Astrocyte (in vitro differentiated cells and primary cell): ENCODE data around the gene SH3RF1. TPM values are rescaled to one million over a fixed set of nuclear protein-coding genes. Genes with fewer than 3 reads are reported as not detected.
"Not testable (repeated sequence)": the region's sequence is repeated elsewhere in the genome, so short reads cannot be mapped to it uniquely, and the experiment has no call there.

Experiments
- DNase-seq: peaks from one replicate; pipeline ENCODE4 v3.0.0-alpha.2; 2010; ENCODE audit warnings: low read depth
- FAIRE-seq: peaks from 2 replicates; lab custom pipeline; 2011; peaks lifted over from hg19 to GRCh38; lab: Jason Lieb, UNC
- H2AFZ ChIP-seq: 2 replicates; pipeline ENCODE4 v1.6.0; 2012; ENCODE audit warnings: low read depth, low read length, inconsistent platforms
- H3K27ac ChIP-seq: 2 replicates; pipeline ENCODE4 v1.5.1; 2011; ENCODE audit warnings: low read depth, low read length, inconsistent platforms
- H3K27me3 ChIP-seq: 2 replicates; pipeline ENCODE4 v1.6.0; 2011; ENCODE audit warnings: low read length, inconsistent platforms; ENCODE audit not compliant: insufficient read depth
- H3K36me3 ChIP-seq: 2 replicates; pipeline ENCODE4 v1.5.1; 2011; ENCODE audit warnings: low read length, inconsistent platforms; ENCODE audit not compliant: insufficient read depth
- H3K4me1 ChIP-seq: 2 replicates; pipeline ENCODE4 v1.5.1; 2011; ENCODE audit warnings: low read length, inconsistent platforms; ENCODE audit not compliant: insufficient read depth
- H3K4me2 ChIP-seq: 2 replicates; pipeline ENCODE4 v1.6.0; 2012; ENCODE audit warnings: low read length, inconsistent platforms
- H3K4me3 ChIP-seq: 2 replicates; pipeline ENCODE4 v1.5.1; 2011; ENCODE audit warnings: low read depth, mild to moderate bottlenecking, low read length, inconsistent platforms; ENCODE audit not compliant: insufficient read depth
- H3K79me2 ChIP-seq: 2 replicates; pipeline ENCODE4 v1.6.0; 2012; ENCODE audit warnings: mild to moderate bottlenecking, low read length, inconsistent platforms; ENCODE audit not compliant: insufficient read depth
- H3K9ac ChIP-seq: 2 replicates; pipeline ENCODE4 v1.6.0; 2012; ENCODE audit warnings: mild to moderate bottlenecking, low read length, inconsistent platforms
- H3K9me3 ChIP-seq: 2 replicates; pipeline ENCODE4 v1.5.1; 2012; ENCODE audit warnings: low read depth, mild to moderate bottlenecking, low read length, inconsistent platforms; ENCODE audit not compliant: insufficient read depth
- H4K20me1 ChIP-seq: 2 replicates; pipeline ENCODE4 v1.6.0; 2012; ENCODE audit warnings: low read length, inconsistent platforms; ENCODE audit not compliant: insufficient read depth
- H3K27ac Mint-ChIP-seq: one replicate; pipeline ENCODE4 v1.8.0; 2021; ENCODE audit warnings: mild to moderate bottlenecking, mixed read lengths; ENCODE audit not compliant: unreplicated experiment
- H3K27me3 Mint-ChIP-seq: one replicate; pipeline ENCODE4 v1.8.0; 2021; ENCODE audit warnings: low read depth, mixed read lengths; ENCODE audit not compliant: unreplicated experiment
- H3K36me3 Mint-ChIP-seq: one replicate; pipeline ENCODE4 v1.8.0; 2021; ENCODE audit warnings: low read depth, mixed read lengths; ENCODE audit not compliant: unreplicated experiment
- H3K4me1 Mint-ChIP-seq: one replicate; pipeline ENCODE4 v1.8.0; 2021; ENCODE audit warnings: low read depth, mixed read lengths; ENCODE audit not compliant: unreplicated experiment
- H3K4me3 Mint-ChIP-seq: one replicate; pipeline ENCODE4 v1.8.0; 2021; ENCODE audit warnings: mild to moderate bottlenecking, moderate library complexity, mixed read lengths; ENCODE audit not compliant: unreplicated experiment
- H3K9me3 Mint-ChIP-seq: one replicate; pipeline ENCODE4 v1.8.0; 2021; ENCODE audit warnings: mild to moderate bottlenecking, mixed read lengths; ENCODE audit not compliant: unreplicated experiment
- CTCF ChIP-seq: IDR thresholded peaks from 2 replicates; pipeline ENCODE4 v1.5.1; 2011; ENCODE audit warnings: low read depth, mild to moderate bottlenecking, inconsistent platforms, low read length, moderate library complexity; ENCODE audit not compliant: insufficient read depth
- EZH2 ChIP-seq: IDR thresholded peaks from 2 replicates; pipeline ENCODE4 v1.6.1; 2012; ENCODE audit warnings: mild to moderate bottlenecking, low read length, inconsistent platforms; ENCODE audit not compliant: insufficient read depth
- total RNA-seq: library from RNA; stranded (reverse); gene quantifications from 2 replicates; pipeline ENCODE4 v1.2.1, GENCODE V29; 2021

Gene SH3RF1
- total RNA-seq, 1 donor from 2014 or later, result 25.9 TPM

GRCh38 chr4:169282429-169283113 lies 11.8 kb upstream of the SH3RF1 start:
- Histone ChIP-seq H3K9me3 (no peaks in the 10 kb centered on the region), H3K4me2 (peak overlapping the region; percentile 68), H3K9ac (peak overlapping the region; percentile 64), H3K79me2 (no peaks in the 10 kb centered on the region), H3K4me3 (peak overlapping the region; percentile 14), H3K4me1 (peaks cover 13% of the 10 kb centered on the region), H2AFZ (peak overlapping the region; percentile 9), H3K27ac (peak overlapping the region; percentile 82), H4K20me1 (no peaks in the 10 kb centered on the region), H3K36me3 (no peaks in the 10 kb centered on the region), H3K27me3 (no peaks in the 10 kb centered on the region)
- no peak for TF ChIP-seq EZH2
- TF ChIP-seq CTCF, result no peak
- no peaks in the 10 kb centered on the region for H3K27me3 Mint-ChIP-seq
- H3K4me1 Mint-ChIP-seq, result peaks cover 6% of the 10 kb centered on the region
- H3K36me3 Mint-ChIP-seq, result no peaks in the 10 kb centered on the region
- DNase-seq (no peak), FAIRE-seq (peak; percentile 17)
- no peak overlapping the region for H3K27ac Mint-ChIP-seq
- no peak overlapping the region for H3K4me3 Mint-ChIP-seq
- peaks cover 2% of the 10 kb centered on the region for H3K9me3 Mint-ChIP-seq

- H3K4me3 Mint-ChIP-seq, result no peak overlapping the region
- no peaks in the 10 kb centered on the region for H3K27me3 Mint-ChIP-seq
- FAIRE-seq (no peak), DNase-seq (no peak)
- H3K4me2 ChIP-seq, result no peak overlapping the region
- H2AFZ ChIP-seq, result no peak overlapping the region
- H3K27ac Mint-ChIP-seq, result no peak overlapping the region
- H3K79me2 ChIP-seq, result no peaks in the 10 kb centered on the region
- H3K9me3 Mint-ChIP-seq, result no peaks in the 10 kb centered on the region
- H3K27me3 ChIP-seq, result no peaks in the 10 kb centered on the region
- no peaks in the 10 kb centered on the region for H3K36me3 Mint-ChIP-seq
- no peak overlapping the region for H3K27ac ChIP-seq
- H3K4me3 ChIP-seq, result no peak overlapping the region
- H3K4me1 ChIP-seq, result peaks cover 13% of the 10 kb centered on the region
- H3K4me1 Mint-ChIP-seq, result peaks cover 10% of the 10 kb centered on the region
- no peaks in the 10 kb centered on the region for H4K20me1 ChIP-seq
- no peaks in the 10 kb centered on the region for H3K36me3 ChIP-seq
- no peaks in the 10 kb centered on the region for H3K9me3 ChIP-seq
- TF ChIP-seq EZH2 (no peak), CTCF (no peak)
- no peak overlapping the region for H3K9ac ChIP-seq
Measured at GRCh38 chr4:169279108-169279507, 8.4 kb upstream of the SH3RF1 start.

GRCh38 chr4:169278624-169279023 lies 7.9 kb upstream of the SH3RF1 start:
- FAIRE-seq, result no peak
- Histone ChIP-seq H3K9me3 (no peaks in the 10 kb centered on the region), H3K79me2 (no peaks in the 10 kb centered on the region), H3K4me1 (peaks cover 10% of the 10 kb centered on the region), H3K4me3 (no peak overlapping the region), H3K4me2 (no peak overlapping the region), H2AFZ (no peak overlapping the region), H3K27me3 (no peaks in the 10 kb centered on the region), H4K20me1 (no peaks in the 10 kb centered on the region), H3K27ac (no peak overlapping the region), H3K36me3 (no peaks in the 10 kb centered on the region), H3K9ac (no peak overlapping the region)
- no peak overlapping the region for H3K4me3 Mint-ChIP-seq
- H3K27me3 Mint-ChIP-seq, result no peaks in the 10 kb centered on the region
- peaks cover 10% of the 10 kb centered on the region for H3K4me1 Mint-ChIP-seq
- no peak overlapping the region for H3K27ac Mint-ChIP-seq
- no peak for DNase-seq
- TF ChIP-seq CTCF (no peak), EZH2 (no peak)
- no peaks in the 10 kb centered on the region for H3K36me3 Mint-ChIP-seq
- no peaks in the 10 kb centered on the region for H3K9me3 Mint-ChIP-seq

- not testable (repeated sequence) for H3K79me2 ChIP-seq, H3K4me1 Mint-ChIP-seq, H3K4me2 ChIP-seq, H3K27me3 Mint-ChIP-seq, H3K27ac ChIP-seq, H3K4me3 Mint-ChIP-seq, H3K36me3 ChIP-seq, H3K9ac ChIP-seq, H4K20me1 ChIP-seq, H3K27me3 ChIP-seq, H3K36me3 Mint-ChIP-seq, H3K4me1 ChIP-seq, DNase-seq, H3K27ac Mint-ChIP-seq, H3K9me3 ChIP-seq, H2AFZ ChIP-seq, FAIRE-seq, H3K4me3 ChIP-seq, H3K9me3 Mint-ChIP-seq
Measured at GRCh38 chr4:169277838-169278237, 7.1 kb upstream of the SH3RF1 start.
